HEK293 (cell line): ENCODE results near the gene BSDC1.

Experiments used
- CTCF ChIA-PET: fragments of 350-600 bp; formaldehyde crosslinking; extraction: SDS; loops from one replicate; lab custom pipeline; 2021; ENCODE audit warnings: antibody characterized with exemption; lab: Yijun Ruan, JAX
- POLR2A ChIA-PET: fragments of 300-600 bp; formaldehyde crosslinking; extraction: SDS; loops from one replicate; lab custom pipeline; 2020; ENCODE audit warnings: antibody characterized with exemption, inconsistent platforms; lab: Yijun Ruan, JAX
- H3K27ac ChIP-seq: fragments of 200-500 bp; sonication (Bioruptor generic); 2 replicates; pipeline ENCODE4 v1.5.1; 2014; ENCODE audit warnings: low read depth, low read length, control low read depth, inconsistent platforms; ENCODE audit errors: extremely low read depth
- H3K36me3 ChIP-seq, 2 experiments: fragments of 200-500 bp in 1 of 2; sonication (Bioruptor generic) in 1 of 2; 1 replicate in 1 of 2; 2 replicates in 1 of 2; pipeline ENCODE4 v1.5.1; 2014 to 2017; ENCODE audit warnings: inconsistent platforms in 2 of 2, low read length in 2 of 2; ENCODE audit not compliant: control insufficient read depth in 2 of 2, insufficient read depth in 1 of 2
- H3K4me1 ChIP-seq: fragments of 200-500 bp; sonication (Bioruptor generic); 2 replicates; pipeline ENCODE4 v1.5.1; 2014; ENCODE audit warnings: mild to moderate bottlenecking, low read length, inconsistent platforms; ENCODE audit not compliant: control insufficient read depth, insufficient read depth
- H3K4me3 ChIP-seq: 2 replicates; pipeline ENCODE4 v1.5.1; 2011; ENCODE audit warnings: low read depth, mild to moderate bottlenecking, control low read depth, low read length, moderate library complexity
- H3K9me3 ChIP-seq: fragments of 200-500 bp; sonication (Bioruptor generic); 2 replicates; pipeline ENCODE4 v1.5.1; 2014; ENCODE audit warnings: low read depth, low read length, inconsistent platforms; ENCODE audit not compliant: control insufficient read depth, insufficient read depth
- MYNN ChIP-seq: fragments of 450-650 bp; formaldehyde crosslinking; IDR thresholded peaks from 2 replicates; pipeline ENCODE4 v1.5.1; 2016; ENCODE audit warnings: missing biosample characterization, missing genetic modification characterization, borderline replicate concordance
- SALL2 ChIP-seq: fragments of 450-650 bp; formaldehyde crosslinking; IDR thresholded peaks from 2 replicates; pipeline ENCODE4 v1.5.0; 2017; ENCODE audit warnings: missing biosample characterization, mild to moderate bottlenecking, missing genetic modification characterization, borderline replicate concordance
- SP7 ChIP-seq: fragments of 450-650 bp; formaldehyde crosslinking; IDR thresholded peaks from 2 replicates; pipeline ENCODE4 v1.5.1; 2016; ENCODE audit warnings: missing biosample characterization, missing genetic modification characterization
- ZFHX2 ChIP-seq: fragments of 450-650 bp; formaldehyde crosslinking; conservative IDR thresholded peaks from 2 replicates; pipeline ENCODE4 v1.5.1; 2016; ENCODE audit warnings: missing biosample characterization, missing genetic modification characterization
- ZFP3 ChIP-seq: fragments of 450-650 bp; formaldehyde crosslinking; IDR thresholded peaks from 2 replicates; pipeline ENCODE4 v1.5.1; 2016; ENCODE audit warnings: low read depth, missing biosample characterization, missing genetic modification characterization
- ZNF155 ChIP-seq: fragments of 450-650 bp; formaldehyde crosslinking; IDR thresholded peaks from 2 replicates; pipeline ENCODE4 v1.5.1; 2016; ENCODE audit warnings: missing biosample characterization, missing genetic modification characterization
- ZNF23 ChIP-seq: fragments of 450-650 bp; formaldehyde crosslinking; IDR thresholded peaks from 2 replicates; pipeline ENCODE4 v1.5.1; 2016; ENCODE audit warnings: missing biosample characterization, missing genetic modification characterization, borderline replicate concordance
- ZNF302 ChIP-seq: fragments of 450-650 bp; formaldehyde crosslinking; IDR thresholded peaks from 2 replicates; pipeline ENCODE4 v1.5.1; 2016; ENCODE audit warnings: missing biosample characterization, missing genetic modification characterization, low read depth
- ZNF433 ChIP-seq: fragments of 450-650 bp; formaldehyde crosslinking; IDR thresholded peaks from 2 replicates; pipeline ENCODE4 v1.5.1; 2016; ENCODE audit warnings: missing biosample characterization, missing genetic modification characterization, low read depth
- ZNF473 ChIP-seq: fragments of 450-650 bp; formaldehyde crosslinking; IDR thresholded peaks from 2 replicates; pipeline ENCODE4 v1.5.1; 2017; ENCODE audit warnings: missing biosample characterization, missing genetic modification characterization
- ZNF48 ChIP-seq: fragments of 450-650 bp; formaldehyde crosslinking; IDR thresholded peaks from 2 replicates; pipeline ENCODE4 v1.5.1; 2016; ENCODE audit warnings: missing biosample characterization, missing genetic modification characterization
- ZNF548 ChIP-seq: fragments of 450-650 bp; formaldehyde crosslinking; IDR thresholded peaks from 2 replicates; pipeline ENCODE4 v1.5.1; 2016; ENCODE audit warnings: missing biosample characterization, missing genetic modification characterization
- ZNF555 ChIP-seq: fragments of 450-650 bp; formaldehyde crosslinking; conservative IDR thresholded peaks from 2 replicates; pipeline ENCODE4 v1.5.1; 2017; ENCODE audit warnings: missing biosample characterization, mild to moderate bottlenecking, missing genetic modification characterization, inconsistent platforms
- ZNF560 ChIP-seq: fragments of 450-650 bp; formaldehyde crosslinking; IDR thresholded peaks from 2 replicates; pipeline ENCODE4 v1.5.1; 2017; ENCODE audit warnings: missing biosample characterization, missing genetic modification characterization, borderline replicate concordance
- ZNF76 ChIP-seq: fragments of 450-650 bp; formaldehyde crosslinking; IDR thresholded peaks from 2 replicates; pipeline ENCODE4; 2016; ENCODE audit warnings: low read depth, missing biosample characterization, missing genetic modification characterization, borderline replicate concordance
- ZNF791 ChIP-seq: fragments of 450-650 bp; formaldehyde crosslinking; IDR thresholded peaks from 2 replicates; pipeline ENCODE4 v1.5.1; 2016; ENCODE audit warnings: missing biosample characterization, missing genetic modification characterization
- ZNF792 ChIP-seq: fragments of 450-650 bp; formaldehyde crosslinking; IDR thresholded peaks from 2 replicates; pipeline ENCODE4 v1.5.1; 2016; ENCODE audit warnings: missing biosample characterization, missing genetic modification characterization
- TF ChIP-seq, protein P1 (sequence below): fragments of 450-650 bp; formaldehyde crosslinking; IDR thresholded peaks from 2 replicates; pipeline ENCODE4 v1.5.1; 2017; ENCODE audit warnings: missing biosample characterization, mild to moderate bottlenecking, missing genetic modification characterization, moderate library complexity
- TF ChIP-seq, protein P2 (sequence below): fragments of 450-650 bp; formaldehyde crosslinking; IDR thresholded peaks from 2 replicates; pipeline ENCODE4 v1.5.1; 2016; ENCODE audit warnings: missing biosample characterization, missing genetic modification characterization, low read depth
- TF ChIP-seq, protein P3 (sequence below): fragments of 450-650 bp; formaldehyde crosslinking; IDR thresholded peaks from 2 replicates; pipeline ENCODE4 v1.5.1; 2016; ENCODE audit warnings: missing biosample characterization, missing genetic modification characterization
- TF ChIP-seq, protein P4 (sequence below): fragments of 450-650 bp; formaldehyde crosslinking; IDR thresholded peaks from 2 replicates; pipeline ENCODE4 v1.5.1; 2017; ENCODE audit warnings: missing biosample characterization, missing genetic modification characterization
- TF ChIP-seq, protein P5 (sequence below): fragments of 450-650 bp; formaldehyde crosslinking; IDR thresholded peaks from 2 replicates; pipeline ENCODE4 v1.5.0; 2017; ENCODE audit warnings: missing biosample characterization, missing genetic modification characterization, borderline replicate concordance

The BSDC1 gene

DNA sequence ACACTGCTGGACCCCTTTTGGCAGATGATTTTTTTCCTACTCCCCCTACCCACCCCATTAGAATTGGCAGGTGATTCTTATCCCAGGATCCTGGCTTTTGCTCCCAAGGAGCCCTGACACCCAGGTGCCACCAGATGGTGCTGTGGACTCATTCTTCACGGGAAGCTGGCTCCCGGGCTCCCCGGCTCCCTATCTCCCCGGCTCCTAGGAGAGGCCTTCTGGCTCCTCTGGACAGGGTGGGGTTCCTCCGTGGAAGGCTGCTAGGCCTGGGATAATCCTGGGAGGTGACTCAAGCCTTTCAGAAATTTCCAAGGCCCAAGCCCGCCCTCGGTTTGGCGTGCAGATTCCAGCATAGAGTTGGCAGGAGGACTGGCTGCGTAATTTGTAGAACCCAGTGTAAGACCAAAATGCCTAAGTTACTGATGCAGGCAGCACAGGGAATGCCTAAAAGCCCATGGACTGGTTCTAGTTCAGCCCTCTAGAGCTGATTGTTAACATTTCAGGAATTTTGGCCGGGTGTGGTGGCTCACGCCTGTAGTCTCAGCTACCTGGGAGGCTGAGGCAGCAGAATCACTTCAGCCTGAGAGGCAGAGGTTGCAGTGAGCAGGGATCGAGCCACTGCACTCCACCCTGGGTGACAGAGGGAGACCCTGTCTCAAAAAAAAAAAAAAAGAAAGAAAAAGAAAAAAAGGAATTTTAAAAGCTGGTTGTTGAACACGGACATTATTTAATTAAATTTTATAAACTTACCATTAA is 6.8 kb upstream of the BSDC1 start (continued):
- TF ChIP-seq ZNF433 (tag by site-specific recombination) (no peak), ZFP3 (no peak), ZNF23 (tag by site-specific recombination) (no peak), ZNF302 (tag by site-specific recombination) (no peak), ZNF791 (tag by site-specific recombination) (no peak)
- TF ChIP-seq, protein P1, sequence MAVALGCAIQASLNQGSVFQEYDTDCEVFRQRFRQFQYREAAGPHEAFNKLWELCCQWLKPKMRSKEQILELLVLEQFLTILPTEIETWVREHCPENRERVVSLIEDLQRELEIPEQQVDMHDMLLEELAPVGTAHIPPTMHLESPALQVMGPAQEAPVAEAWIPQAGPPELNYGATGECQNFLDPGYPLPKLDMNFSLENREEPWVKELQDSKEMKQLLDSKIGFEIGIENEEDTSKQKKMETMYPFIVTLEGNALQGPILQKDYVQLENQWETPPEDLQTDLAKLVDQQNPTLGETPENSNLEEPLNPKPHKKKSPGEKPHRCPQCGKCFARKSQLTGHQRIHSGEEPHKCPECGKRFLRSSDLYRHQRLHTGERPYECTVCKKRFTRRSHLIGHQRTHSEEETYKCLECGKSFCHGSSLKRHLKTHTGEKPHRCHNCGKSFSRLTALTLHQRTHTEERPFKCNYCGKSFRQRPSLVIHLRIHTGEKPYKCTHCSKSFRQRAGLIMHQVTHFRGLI (tag by site-specific recombination) = no peak
- TF ChIP-seq, all 188 proteins: peak for 13

DNA sequence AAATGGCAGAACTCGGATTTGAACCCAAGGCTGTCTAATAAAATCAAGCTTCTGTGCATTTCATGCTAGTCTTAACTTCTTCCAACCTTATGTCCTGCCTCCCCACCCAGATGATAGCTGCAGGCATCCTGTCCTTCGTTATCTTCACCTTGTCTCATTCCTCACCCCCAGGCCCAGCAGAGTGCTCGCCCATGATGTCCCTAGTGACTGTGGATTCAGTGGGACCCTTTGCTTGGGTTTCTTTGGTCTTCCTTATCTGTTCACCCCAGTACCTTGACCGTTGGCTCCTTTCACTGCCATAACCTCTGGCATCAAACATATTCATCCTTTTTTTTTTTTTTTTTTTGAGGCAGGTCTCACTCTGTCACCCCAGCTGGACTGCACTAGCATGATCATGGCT is 5.6 kb upstream of the BSDC1 start:
- no peaks in the 10 kb centered on the region for H3K4me1 ChIP-seq
- no peak overlapping the region for H3K4me3 ChIP-seq
- H3K9me3 ChIP-seq = no peaks in the 10 kb centered on the region
- no peaks in the 10 kb centered on the region for H3K36me3 ChIP-seq
- H3K27ac ChIP-seq = no peak overlapping the region
- POLR2A ChIA-PET = no interaction called here
- CTCF ChIA-PET = interaction anchor here (0.6 to 5.6 kb wide), 11 partner anchors 14 to 687 kb away, joined by 3 to 105 read pairs (median 4); no protein-coding TSS in a partner anchor
- TF ChIP-seq ZNF555 (tag by site-specific recombination) (no peak), ZNF560 (tag by site-specific recombination) (no peak), ZFHX2 (tag by site-specific recombination) (no peak), SP7 (tag by site-specific recombination) (no peak), ZNF76 (no peak), ZNF792 (no peak), ZNF155 (tag by site-specific recombination) (no peak), MYNN (tag by site-specific recombination) (no peak), SALL2 (tag by site-specific recombination) (no peak)
- TF ChIP-seq, protein P2, sequence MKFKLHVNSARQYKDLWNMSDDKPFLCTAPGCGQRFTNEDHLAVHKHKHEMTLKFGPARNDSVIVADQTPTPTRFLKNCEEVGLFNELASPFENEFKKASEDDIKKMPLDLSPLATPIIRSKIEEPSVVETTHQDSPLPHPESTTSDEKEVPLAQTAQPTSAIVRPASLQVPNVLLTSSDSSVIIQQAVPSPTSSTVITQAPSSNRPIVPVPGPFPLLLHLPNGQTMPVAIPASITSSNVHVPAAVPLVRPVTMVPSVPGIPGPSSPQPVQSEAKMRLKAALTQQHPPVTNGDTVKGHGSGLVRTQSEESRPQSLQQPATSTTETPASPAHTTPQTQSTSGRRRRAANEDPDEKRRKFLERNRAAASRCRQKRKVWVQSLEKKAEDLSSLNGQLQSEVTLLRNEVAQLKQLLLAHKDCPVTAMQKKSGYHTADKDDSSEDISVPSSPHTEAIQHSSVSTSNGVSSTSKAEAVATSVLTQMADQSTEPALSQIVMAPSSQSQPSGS (tag by site-specific recombination) = no peak
- TF ChIP-seq, protein P1 (tag by site-specific recombination) = no peak
- TF ChIP-seq, protein P3, sequence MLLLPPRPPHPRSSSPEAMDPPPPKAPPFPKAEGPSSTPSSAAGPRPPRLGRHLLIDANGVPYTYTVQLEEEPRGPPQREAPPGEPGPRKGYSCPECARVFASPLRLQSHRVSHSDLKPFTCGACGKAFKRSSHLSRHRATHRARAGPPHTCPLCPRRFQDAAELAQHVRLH (tag by site-specific recombination) = no peak

DNA sequence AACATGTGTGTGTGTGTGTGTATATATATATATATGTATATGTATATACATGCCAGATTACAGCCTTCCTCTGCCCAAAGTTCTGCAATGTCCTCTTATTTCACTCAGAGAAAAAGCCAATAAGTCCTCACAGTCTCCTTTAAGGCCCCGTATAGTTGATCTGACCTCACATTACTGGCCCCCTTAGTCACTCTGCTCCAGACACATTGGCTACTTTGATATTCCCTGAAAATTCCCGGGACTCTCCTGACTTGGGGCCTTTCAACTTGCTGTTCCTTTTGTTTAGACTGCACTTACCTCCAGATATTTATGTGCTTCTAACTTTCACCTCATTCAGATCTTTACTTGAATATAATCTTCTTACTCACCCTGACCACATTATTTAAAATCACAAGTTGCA is 4.2 kb upstream of the BSDC1 start:
- Histone ChIP-seq H3K27ac (no peak overlapping the region), H3K9me3 (no peaks in the 10 kb centered on the region), H3K36me3 (peaks cover 0 to 1% of the 10 kb centered on the region in 2 experiments; a peak in 1 of 3 replicates), H3K4me3 (no peak overlapping the region), H3K4me1 (peaks cover 2% of the 10 kb centered on the region; the same call in 1 of the 2 replicates)
- ChIA-PET CTCF (interaction anchor here (0.6 to 5.6 kb wide), 2 partner anchors 15 to 126 kb away, joined by 3 to 105 read pairs; no protein-coding TSS in a partner anchor), POLR2A (interaction anchor here (0.6 to 1.1 kb wide), 2 partner anchors 122 to 253 kb away, joined by 3 to 4 read pairs; partner anchors contain the start of gene RBBP4)
- TF ChIP-seq, protein P4, sequence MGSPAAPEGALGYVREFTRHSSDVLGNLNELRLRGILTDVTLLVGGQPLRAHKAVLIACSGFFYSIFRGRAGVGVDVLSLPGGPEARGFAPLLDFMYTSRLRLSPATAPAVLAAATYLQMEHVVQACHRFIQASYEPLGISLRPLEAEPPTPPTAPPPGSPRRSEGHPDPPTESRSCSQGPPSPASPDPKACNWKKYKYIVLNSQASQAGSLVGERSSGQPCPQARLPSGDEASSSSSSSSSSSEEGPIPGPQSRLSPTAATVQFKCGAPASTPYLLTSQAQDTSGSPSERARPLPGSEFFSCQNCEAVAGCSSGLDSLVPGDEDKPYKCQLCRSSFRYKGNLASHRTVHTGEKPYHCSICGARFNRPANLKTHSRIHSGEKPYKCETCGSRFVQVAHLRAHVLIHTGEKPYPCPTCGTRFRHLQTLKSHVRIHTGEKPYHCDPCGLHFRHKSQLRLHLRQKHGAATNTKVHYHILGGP = no peak
- no peak for TF ChIP-seq ZNF48 (tag by site-specific recombination)
- TF ChIP-seq ZNF473 (tag by site-specific recombination) = no peak
- TF ChIP-seq, protein P5, sequence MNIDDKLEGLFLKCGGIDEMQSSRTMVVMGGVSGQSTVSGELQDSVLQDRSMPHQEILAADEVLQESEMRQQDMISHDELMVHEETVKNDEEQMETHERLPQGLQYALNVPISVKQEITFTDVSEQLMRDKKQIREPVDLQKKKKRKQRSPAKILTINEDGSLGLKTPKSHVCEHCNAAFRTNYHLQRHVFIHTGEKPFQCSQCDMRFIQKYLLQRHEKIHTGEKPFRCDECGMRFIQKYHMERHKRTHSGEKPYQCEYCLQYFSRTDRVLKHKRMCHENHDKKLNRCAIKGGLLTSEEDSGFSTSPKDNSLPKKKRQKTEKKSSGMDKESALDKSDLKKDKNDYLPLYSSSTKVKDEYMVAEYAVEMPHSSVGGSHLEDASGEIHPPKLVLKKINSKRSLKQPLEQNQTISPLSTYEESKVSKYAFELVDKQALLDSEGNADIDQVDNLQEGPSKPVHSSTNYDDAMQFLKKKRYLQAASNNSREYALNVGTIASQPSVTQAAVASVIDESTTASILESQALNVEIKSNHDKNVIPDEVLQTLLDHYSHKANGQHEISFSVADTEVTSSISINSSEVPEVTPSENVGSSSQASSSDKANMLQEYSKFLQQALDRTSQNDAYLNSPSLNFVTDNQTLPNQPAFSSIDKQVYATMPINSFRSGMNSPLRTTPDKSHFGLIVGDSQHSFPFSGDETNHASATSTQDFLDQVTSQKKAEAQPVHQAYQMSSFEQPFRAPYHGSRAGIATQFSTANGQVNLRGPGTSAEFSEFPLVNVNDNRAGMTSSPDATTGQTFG (tag by site-specific recombination) = no peak
- no peak for TF ChIP-seq ZNF548 (tag by site-specific recombination)
